Small intestine (tissue), 7 donors: ENCODE results near the gene PDE9A. TPM values are rescaled to one million over a fixed set of nuclear protein-coding genes. Genes with fewer than 3 reads are reported as not detected.

ENCODE experiments used
- DNase-seq, 2 donors: peaks; one replicate each; pipeline versions ENCODE4 v3.0.0 to v3.0.0-alpha.2; 2013
- FAIRE-seq: peaks from 2 replicates; lab custom pipeline; 2012; peaks lifted over from hg19 to GRCh38; lab: Jason Lieb, UNC
- H3K27ac ChIP-seq, 3 donors: one replicate each; pipeline ENCODE4 v1.5.1; 2013; ENCODE audit warnings: low read length in 2 of 3, mild to moderate bottlenecking in 2 of 3, control low read depth in 1 of 3, inconsistent platforms in 1 of 3, low read depth in 1 of 3, moderate library complexity in 1 of 3
- H3K27me3 ChIP-seq, 3 donors: one replicate each; pipeline ENCODE4 v1.6.1; 2013; ENCODE audit warnings: low read length in 3 of 3, inconsistent platforms in 1 of 3; ENCODE audit not compliant: control insufficient read depth in 3 of 3, insufficient read depth in 3 of 3
- H3K36me3 ChIP-seq, 3 donors: one replicate each; pipeline ENCODE4 v1.6.1; 2013; ENCODE audit warnings: low read length in 3 of 3, inconsistent platforms in 1 of 3, low read depth in 1 of 3, mild to moderate bottlenecking in 1 of 3, moderate library complexity in 1 of 3; ENCODE audit not compliant: control insufficient read depth in 3 of 3, insufficient read depth in 2 of 3
- H3K4me1 ChIP-seq, 3 donors: one replicate each; pipeline ENCODE4 v1.6.1; 2013; ENCODE audit warnings: low read length in 2 of 3, inconsistent platforms in 1 of 3, low read depth in 1 of 3, mild to moderate bottlenecking in 1 of 3, moderate library complexity in 1 of 3; ENCODE audit not compliant: control insufficient read depth in 3 of 3, insufficient read depth in 2 of 3
- H3K4me3 ChIP-seq, 3 donors: one replicate each; pipeline ENCODE4 v1.5.1; 2013; ENCODE audit warnings: low read length in 3 of 3, control low read depth in 1 of 3, inconsistent platforms in 1 of 3, low read depth in 1 of 3, mild to moderate bottlenecking in 1 of 3, moderate library complexity in 1 of 3
- H3K9me3 ChIP-seq, 2 donors: one replicate each; pipeline ENCODE4 v1.6.1; 2013; ENCODE audit warnings: low read depth in 1 of 2, low read length in 1 of 2; ENCODE audit not compliant: control insufficient read depth in 2 of 2, insufficient read depth in 1 of 2
- WGBS, 3 donors: extraction: QIAGEN DNeasy Blood & Tissue Kit; methylation state at CpG; one replicate each; pipeline ENCODE4 v1.1.7; 2013; 5-methylcytosine and 5-hydroxymethylcytosine counted together
- polyA plus RNA-seq, 4 donors: library from polyadenylated mRNA; stranded (reverse) in 3 of 4; unstranded in 1 of 4; fragments of 200-250 nt in 3 of 4; fragments of 120-200 nt in 1 of 4; gene quantifications; one replicate each; pipeline versions ENCODE4 v1.2.1 to v1.2.3, GENCODE V29; 2013
- donor health status: healthy with polysubstance abuse.
- donor health status: control.
- donor health status: control.
- donor health status: Bipolar disorder and iron deficiency.
- donor health status: healthy.

PDE9A gene
- polyA plus RNA-seq, 4 donors = 31.0 to 96.6 (median 49.6) TPM

- DNase-seq (no peak), FAIRE-seq (no peak)
- peaks cover 0 to 61% (median 0%) of the 10 kb centered on the region in 3 donors for H3K36me3 ChIP-seq
- H3K9me3 ChIP-seq = peaks cover 0 to 5% of the 10 kb centered on the region in 2 donors
- H3K27me3 ChIP-seq = no peaks in the 10 kb centered on the region
- peaks cover 0 to 2% (median 0%) of the 10 kb centered on the region in 3 donors for H3K4me1 ChIP-seq
- H3K27ac ChIP-seq = no peak overlapping the region
- 66 to 71% (median 69%) methylated on average over 8 of the region's 8 CpGs for WGBS, 3 donors
- H3K4me3 ChIP-seq = no peak overlapping the region
Measured at GRCh38 chr21:42665026-42665425, 11.6 kb downstream of the PDE9A start.

GRCh38 chr21:42665484-42665883 lies 12.1 kb downstream of the PDE9A start:
- no peak for DNase-seq
- FAIRE-seq = no peak
- H3K4me3 ChIP-seq = no peak overlapping the region
- no peak overlapping the region for H3K27ac ChIP-seq
- H3K9me3 ChIP-seq = peaks cover 0 to 5% of the 10 kb centered on the region in 2 donors
- 93 to 95% (median 94%) methylated on average over 13 of the region's 13 CpGs for WGBS, 3 donors
- H3K4me1 ChIP-seq = peaks cover 0 to 2% (median 0%) of the 10 kb centered on the region in 3 donors
- peaks cover 0 to 60% (median 0%) of the 10 kb centered on the region in 3 donors for H3K36me3 ChIP-seq
- no peaks in the 10 kb centered on the region for H3K27me3 ChIP-seq

DNA sequence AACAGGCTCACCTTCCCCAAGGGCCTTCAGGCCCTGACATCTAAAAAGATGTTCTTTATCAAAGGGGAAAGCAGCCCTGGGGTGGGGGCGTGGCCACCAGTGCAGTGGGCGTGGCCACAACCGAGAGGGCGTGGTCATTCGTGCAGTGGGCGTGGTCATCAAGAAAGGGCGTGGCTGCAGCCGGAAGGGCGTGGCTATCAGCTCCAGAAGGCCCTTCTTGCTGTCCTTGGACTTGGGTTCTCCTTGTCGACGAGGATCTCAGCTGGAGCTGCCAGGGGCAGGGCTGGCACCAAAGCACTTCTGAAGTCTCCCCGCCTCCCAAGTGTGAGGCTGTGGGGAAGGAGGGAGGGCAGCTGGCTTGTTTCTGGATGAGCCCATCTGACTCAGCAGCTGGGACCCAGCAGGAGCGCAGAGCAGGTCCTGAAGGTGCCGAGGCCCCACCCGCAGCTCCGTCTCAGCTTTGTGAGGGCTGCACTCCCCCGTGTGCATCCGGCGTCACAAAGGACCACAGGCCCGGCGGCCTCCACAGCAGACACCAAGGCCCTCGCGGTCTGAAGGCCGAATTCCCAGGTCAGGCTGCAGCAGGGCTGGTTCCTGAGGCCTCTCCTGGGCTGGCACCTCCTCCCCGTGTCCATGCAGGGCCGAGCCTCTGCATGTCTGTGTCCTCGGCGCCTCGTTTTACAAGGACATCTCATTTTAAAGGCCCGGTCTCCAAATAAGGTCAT lies 12.8 kb downstream of the PDE9A start:
- Histone ChIP-seq H3K27ac (no peak overlapping the region), H3K4me1 (peaks cover 0 to 2% (median 0%) of the 10 kb centered on the region in 3 donors), H3K36me3 (peaks cover 0 to 60% (median 0%) of the 10 kb centered on the region in 3 donors), H3K4me3 (no peak overlapping the region), H3K9me3 (peaks cover 0 to 5% of the 10 kb centered on the region in 2 donors), H3K27me3 (no peaks in the 10 kb centered on the region)
- DNase-seq = peak in 1 of 2 donors; percentile 76
- FAIRE-seq = no peak
- WGBS, 3 donors = 66 to 81% (median 75%) methylated on average over 30 of the region's 30 CpGs

GRCh38 chr21:42666925-42667324 lies 13.5 kb downstream of the PDE9A start:
- no peak overlapping the region for H3K27ac ChIP-seq
- FAIRE-seq (no peak), DNase-seq (no peak)
- H3K4me3 ChIP-seq = no peak overlapping the region
- peaks cover 0 to 2% (median 0%) of the 10 kb centered on the region in 3 donors for H3K4me1 ChIP-seq
- no peaks in the 10 kb centered on the region for H3K27me3 ChIP-seq
- H3K36me3 ChIP-seq = peaks cover 0 to 57% (median 0%) of the 10 kb centered on the region in 3 donors
- H3K9me3 ChIP-seq = peaks cover 0 to 5% of the 10 kb centered on the region in 2 donors
- WGBS, 3 donors = 92 to 99% (median 96%) methylated on average over 11 of the region's 11 CpGs

GRCh38 chr21:42668298-42668992 lies 15.0 kb downstream of the PDE9A start:
- DNase-seq (no peak), FAIRE-seq (no peak)
- Histone ChIP-seq H3K4me1 (peaks cover 0 to 2% (median 0%) of the 10 kb centered on the region in 3 donors), H3K36me3 (peaks cover 0 to 49% (median 0%) of the 10 kb centered on the region in 3 donors), H3K4me3 (no peak overlapping the region), H3K9me3 (peaks cover 0 to 5% of the 10 kb centered on the region in 2 donors), H3K27ac (no peak overlapping the region), H3K27me3 (no peaks in the 10 kb centered on the region)
- WGBS, 3 donors = 71 to 85% (median 83%) methylated on average over 34 of the region's 34 CpGs

DNA sequence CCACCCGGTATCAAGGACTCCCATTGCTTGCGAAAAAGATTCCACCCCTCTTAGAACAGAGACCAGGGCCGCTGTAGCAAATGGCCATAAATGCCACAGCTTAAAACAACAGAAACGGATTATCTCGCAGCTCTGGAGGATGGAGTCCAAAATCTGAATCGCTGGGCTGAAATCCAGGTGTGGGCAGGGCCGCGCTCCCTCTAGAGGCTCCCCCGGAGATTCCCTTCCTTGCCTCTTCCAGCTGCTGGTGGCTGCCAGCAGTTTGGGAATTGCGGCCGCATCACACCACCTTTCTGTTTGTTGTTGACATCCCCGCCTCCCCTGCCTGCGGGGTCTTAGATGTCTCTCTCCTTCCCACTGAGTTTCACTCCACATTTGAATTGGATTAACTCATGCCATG lies 15.6 kb downstream of the PDE9A start:
- 28 to 59% (median 44%) methylated on average over 13 of the region's 13 CpGs for WGBS, 3 donors
- no peak overlapping the region for H3K4me3 ChIP-seq
- no peak overlapping the region for H3K27ac ChIP-seq
- H3K27me3 ChIP-seq = no peaks in the 10 kb centered on the region
- FAIRE-seq (no peak), DNase-seq (peak in 1 of 2 donors; percentile 38)
- peaks cover 0 to 2% (median 0%) of the 10 kb centered on the region in 3 donors for H3K4me1 ChIP-seq
- peaks cover 0 to 5% of the 10 kb centered on the region in 2 donors for H3K9me3 ChIP-seq
- peaks cover 0 to 49% (median 0%) of the 10 kb centered on the region in 3 donors for H3K36me3 ChIP-seq

DNA sequence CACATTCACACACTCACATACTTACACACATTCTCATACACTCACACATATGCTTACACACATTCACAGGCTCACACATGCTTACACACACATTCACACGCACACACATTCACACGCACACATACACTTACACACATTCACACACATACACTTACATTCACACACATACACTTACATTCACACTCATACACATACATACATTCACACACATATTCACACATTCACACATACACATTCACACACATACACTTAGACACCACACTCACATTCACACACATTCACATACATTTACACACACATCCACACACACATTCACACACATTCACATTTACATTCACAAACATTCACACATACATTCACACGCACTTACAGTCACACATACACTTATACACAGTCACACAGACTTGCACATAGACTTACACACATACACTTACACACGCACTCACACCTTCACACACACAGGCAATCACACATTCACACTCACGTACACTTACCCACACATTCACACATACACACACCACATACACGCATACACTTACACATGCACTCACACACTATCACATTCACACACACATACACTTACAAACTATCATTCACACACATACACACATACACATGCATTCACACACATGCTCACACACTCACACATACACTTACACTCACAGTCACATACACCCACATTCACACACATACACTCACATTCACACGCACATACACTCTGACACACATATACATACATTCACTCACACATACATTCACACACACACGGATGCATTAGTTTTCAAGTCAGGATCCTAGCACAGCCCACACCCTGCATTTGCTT lies 16.8 kb downstream of the PDE9A start:
- WGBS, 3 donors = 83 to 95% (median 91%) methylated on average over 8 of the region's 8 CpGs
- no peak overlapping the region for H3K4me3 ChIP-seq
- no peak overlapping the region for H3K27ac ChIP-seq
- DNase-seq (no peak), FAIRE-seq (no peak)
- H3K9me3 ChIP-seq = peaks cover 0 to 5% of the 10 kb centered on the region in 2 donors
- H3K36me3 ChIP-seq = peaks cover 0 to 44% (median 0%) of the 10 kb centered on the region in 3 donors
- peaks cover 0 to 8% (median 0%) of the 10 kb centered on the region in 3 donors for H3K4me1 ChIP-seq
- H3K27me3 ChIP-seq = no peaks in the 10 kb centered on the region

DNA sequence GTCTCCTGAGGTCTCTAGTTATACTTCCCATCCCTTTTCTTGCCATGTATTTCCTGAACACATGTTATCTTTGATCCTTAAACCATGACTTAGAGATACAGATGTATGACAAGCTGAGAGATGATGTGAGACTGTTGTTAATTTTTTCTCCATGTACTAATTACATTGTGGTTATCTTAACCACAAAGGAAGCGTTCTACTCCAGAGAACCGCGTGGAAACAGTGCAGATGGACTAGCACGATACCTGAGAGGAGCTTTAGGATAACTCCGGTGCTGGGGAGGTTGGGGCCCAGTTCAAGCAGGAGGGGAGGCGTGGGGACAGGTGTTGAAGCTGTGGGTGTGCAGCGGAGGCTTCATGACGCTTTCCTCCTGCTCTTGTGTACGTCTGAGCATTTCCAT lies 17.5 kb downstream of the PDE9A start:
- Histone ChIP-seq H3K4me3 (no peak overlapping the region), H3K27ac (no peak overlapping the region), H3K9me3 (peaks cover 0 to 4% of the 10 kb centered on the region in 2 donors), H3K27me3 (no peaks in the 10 kb centered on the region), H3K36me3 (peaks cover 0 to 44% (median 0%) of the 10 kb centered on the region in 3 donors), H3K4me1 (peaks cover 0 to 8% (median 0%) of the 10 kb centered on the region in 3 donors)
- no peak for DNase-seq
- WGBS, 3 donors = 52 to 69% (median 56%) methylated on average over 9 of the region's 9 CpGs
- no peak for FAIRE-seq
